ENCODE results near the gene ZEB1.
"Not testable (repeated sequence)": the region's sequence is repeated elsewhere in the genome, so short reads cannot be mapped to it uniquely, and the experiment has no call there.

Gene ZEB1

DNA sequence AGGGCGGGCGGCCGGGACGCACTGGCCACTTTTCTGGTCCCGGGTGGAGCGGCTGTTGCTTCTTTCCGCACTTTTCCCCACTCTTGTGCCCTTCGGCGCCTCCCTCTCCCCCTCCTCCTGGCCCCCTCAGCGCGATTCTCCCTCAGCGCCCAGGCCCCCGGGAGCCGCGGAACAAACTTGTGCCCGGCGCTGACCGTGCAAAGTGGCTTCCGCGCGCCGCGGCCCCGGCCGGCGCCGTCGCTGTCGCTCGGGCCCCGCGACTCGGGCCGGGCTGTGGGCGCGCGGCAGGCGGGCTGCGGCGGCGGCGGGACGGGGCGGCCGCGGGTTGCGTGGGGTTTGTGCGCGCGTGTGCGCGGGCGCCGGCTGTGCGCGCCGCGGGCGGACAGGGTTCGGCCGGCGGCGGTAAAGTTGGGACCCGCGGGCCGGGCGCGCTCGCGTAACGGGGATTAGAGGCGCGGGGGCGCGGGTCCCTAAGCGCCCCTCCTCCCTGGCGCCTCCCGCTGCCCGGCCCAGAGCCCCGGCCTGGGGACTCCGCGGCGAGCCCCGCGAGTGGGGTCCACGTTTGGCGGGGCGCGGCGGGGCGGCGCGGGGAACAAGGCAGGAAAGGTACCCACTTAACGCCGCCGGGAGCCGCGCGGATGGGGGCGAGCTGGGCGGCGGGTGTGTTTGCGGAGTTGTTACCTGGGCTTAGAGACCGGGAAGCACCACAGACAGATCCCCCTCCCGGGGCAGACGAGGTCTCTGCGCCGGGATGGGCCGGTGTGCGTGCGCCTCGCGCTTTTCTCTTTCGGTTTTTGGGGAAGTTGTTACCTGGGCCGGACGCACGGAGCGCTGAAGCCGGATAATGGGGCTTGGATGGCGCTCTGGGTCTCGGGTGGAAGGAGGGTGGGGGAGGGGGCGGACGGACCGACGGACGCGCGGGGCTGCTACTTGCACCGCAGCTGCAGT is 860 bp downstream of the ZEB1 start:
- DNase-seq = no peak

DNA sequence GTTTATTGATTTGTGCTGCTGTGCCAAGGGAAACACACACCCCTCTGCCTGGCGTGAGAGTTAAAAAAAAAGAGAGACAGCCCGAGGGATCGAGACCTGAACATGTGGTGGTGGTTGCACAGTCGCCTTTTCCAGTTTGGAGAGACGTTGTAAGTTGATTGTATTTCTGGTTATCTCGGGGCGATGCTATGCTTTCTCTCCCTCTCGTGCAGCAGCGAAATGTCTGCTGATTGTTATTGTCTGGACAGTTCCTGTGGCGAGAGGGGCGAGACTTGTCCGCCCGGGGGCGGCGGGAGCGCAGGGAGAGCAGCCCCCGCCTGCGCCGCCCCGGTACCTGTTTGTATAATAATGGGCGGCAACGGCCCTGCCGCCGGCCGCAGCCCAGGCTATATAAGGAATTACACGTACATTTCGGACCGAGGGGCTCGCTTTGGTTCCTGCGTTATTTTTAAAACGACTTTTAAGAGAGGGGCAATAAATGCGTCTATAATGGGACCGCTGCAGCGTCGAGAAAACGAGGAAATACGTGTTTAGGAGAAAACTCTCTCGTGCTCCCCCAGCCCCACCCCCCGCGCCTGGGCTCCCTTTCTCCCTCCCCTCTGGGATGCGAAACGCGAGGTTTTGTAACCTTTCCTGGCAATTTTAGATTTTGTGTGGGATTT is 1.7 kb downstream of the ZEB1 start:
- DNase-seq = peak; percentile 52

DNA sequence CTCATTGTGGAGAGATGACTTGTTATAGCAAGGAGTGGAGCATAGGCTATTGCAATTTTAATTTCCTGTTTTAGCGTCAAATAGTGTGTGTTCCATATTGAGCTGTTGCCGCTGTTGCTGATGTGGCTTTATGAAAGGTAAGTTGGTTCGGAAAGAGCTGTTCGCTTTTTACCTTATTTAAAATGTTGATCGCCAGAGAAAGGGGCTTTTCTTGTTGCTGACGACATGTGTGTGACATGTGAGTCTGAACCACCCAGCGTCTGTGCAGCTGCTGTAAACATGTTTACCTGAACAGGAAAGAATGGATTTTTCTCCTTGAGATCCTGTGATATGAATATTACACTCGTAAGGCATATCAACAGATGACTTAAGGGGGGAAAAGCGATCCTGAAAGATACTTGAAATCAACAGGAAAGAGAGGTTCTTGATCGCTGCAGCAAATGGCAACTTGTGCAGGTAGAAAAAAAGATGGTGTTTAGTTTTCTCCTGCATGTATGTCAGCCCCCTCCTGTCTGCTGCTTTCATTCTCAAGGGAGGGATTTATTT is 2.5 kb downstream of the ZEB1 start:
- DNase-seq = no peak

DNA sequence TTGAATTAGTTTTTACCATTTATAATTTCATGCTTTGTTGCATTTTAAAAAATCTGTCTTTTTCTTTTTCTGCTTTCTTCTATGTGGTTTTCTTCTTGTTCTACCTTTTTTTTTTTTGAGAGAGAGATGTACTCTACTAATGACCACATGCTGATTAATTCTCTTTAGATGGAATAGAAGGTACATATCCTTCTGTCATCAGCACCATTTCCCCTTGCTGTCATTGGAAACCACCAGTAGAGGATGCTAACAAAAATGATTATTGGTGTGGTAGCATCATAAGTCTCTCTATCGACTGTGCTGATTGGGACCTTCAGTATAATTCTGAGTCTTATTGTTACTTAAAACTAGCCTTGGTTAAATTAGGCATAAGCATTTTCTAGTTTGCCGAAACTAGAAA is 3.6 kb downstream of the ZEB1 start:
- DNase-seq = no peak

DNA sequence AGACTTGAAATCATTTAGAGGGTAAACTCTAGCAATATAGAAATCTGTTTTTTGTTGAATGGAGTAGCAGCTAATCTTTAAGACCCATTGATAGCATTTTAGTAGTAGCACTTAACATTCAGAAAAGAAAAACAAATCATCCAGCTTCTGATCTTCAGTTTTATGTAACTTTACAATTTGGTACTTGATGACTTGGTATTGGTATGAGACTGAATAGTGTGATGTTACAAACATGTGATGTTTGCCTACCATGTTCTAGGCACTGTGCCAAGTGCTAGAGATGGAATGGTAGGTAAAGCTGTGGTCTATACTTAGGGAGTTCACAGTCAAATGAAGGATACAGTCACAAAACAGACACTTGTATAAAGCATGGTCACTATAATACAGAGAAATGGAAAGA is 21.3 kb downstream of the ZEB1 start:
- peak; percentile 9 for DNase-seq

DNA sequence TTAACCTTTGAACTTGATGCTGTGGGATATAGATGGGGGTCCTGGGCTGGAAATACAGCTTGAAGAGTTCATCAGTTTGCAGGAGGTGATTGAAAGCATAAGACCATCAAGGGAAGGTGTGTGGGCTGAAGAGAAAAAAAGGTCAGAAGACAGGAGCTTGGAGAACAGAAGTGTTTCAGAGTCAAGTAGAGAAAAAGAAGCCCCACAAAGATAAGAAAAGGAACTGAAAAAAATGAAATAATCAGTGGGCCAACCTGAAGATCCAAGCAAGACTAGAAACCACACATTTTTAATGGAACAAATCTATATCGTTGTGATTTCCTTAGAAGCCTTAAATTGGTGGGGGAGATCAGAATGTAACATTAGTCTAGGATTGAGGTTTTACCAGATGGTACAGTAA is 22.5 kb downstream of the ZEB1 start:
- DNase-seq = no peak

DNA sequence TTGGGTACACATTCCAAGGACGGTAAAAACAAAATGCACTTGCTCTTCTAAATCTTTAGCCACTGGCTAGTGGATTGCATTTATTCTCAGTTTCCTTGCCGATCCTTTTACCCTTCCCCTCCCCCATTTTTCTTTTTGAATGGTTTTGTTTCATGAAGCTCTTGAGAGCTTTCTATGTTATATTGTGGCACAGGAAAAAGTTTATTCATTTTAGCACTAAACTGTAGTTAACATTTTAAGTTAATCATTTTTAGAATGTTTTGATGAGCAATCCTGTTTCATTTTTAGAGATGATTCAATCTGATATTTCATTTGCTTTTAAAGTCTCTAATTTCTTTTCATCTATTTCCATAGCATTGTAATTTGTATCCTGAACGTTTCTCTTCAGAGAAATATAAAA is 24.0 kb downstream of the ZEB1 start:
- no peak for DNase-seq

DNA sequence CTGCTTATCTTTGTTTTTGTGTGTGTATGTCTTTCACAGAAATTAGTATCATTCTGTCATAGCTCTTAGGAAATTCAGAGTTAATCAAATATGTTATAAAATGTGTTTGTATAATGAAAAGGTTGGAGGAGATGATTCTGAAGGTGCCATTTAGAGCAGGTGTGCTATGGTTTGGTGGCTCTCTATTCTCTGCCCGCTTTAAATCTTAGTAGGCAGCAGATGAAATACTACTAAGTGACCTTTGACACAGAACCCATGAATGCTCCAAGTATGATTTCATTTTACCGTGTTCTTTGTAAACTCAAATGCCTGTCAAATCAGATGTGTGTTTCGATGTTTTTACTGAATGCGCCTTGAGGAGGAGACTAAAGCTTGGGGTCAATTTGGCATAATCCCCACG is 24.5 kb downstream of the ZEB1 start:
- DNase-seq = no peak

DNA sequence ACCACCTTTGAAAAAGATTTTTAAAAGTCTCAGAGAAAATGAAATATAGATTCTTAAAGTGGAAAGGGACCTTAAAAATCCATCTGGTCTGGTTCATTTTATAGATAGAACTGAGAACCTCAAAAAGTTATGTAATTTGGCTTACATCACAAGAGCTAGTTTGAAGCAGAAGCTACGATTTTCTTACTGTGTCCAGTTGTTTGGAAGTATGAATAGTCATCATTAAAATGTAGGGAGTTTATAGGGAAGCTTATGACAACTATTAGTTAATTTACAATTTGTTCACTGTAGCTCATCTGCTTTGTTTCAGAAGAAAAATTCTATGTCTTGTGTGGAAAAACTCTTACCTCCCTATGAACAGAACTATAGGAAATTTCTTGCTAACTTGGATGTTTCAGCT is 26.9 kb downstream of the ZEB1 start:
- no peak for DNase-seq

DNA sequence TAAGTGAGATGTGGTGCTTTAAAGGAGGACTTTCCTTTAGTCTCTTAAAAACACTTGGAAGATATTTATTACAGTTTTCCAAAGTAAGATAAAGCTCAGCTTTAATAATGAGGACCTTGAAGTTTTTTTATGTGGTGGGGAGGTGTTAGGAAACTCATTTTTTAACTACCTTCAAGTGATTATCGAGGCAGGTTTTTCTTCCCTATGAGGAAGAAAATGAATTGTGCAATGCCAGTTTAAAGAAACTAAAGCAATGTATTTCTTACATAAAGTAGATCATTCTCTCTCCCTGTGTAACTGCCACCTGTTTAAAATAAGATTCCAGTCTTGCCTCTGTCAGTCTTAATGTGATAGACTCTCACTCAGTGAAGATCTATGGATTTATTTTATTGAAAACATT is 27.9 kb downstream of the ZEB1 start:
- no peak for DNase-seq

DNA sequence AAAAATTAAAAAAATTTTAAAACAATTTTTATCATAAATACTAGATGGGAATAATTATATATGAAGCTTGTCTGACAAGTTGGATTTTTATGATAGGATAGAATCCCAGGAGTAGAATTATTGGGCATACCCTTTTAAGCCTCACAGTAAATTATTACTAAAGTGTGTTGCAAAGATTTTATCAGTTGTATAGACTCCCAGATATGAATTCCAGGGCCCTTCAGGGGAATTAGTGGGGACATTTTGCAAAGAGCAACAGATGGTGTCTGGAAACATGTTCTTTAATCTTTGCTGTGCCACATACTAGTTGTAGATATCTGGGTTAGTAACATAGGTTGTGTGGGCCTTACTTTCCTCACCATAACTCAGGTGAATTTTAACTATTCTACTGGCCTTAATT is 28.7 kb downstream of the ZEB1 start:
- no peak for DNase-seq

DNA sequence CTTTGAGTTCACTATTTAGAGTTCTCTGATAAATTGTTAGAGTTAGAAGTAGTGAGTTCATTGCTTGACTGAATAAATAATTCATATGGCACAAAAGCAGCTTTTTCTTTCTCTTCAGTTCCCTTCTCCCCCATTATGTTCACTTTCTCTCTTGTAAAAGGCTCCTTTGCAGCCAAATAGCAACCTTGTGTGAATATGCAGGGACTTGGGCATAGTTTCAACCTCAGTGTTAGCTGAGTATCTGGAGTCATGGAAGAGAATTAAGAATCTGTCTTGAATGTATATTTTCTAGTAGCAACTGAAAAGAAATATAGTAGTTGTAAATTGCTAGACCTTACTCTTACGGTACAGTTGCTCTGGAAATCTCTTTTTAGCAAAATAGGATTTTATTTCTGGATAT is 31.9 kb downstream of the ZEB1 start:
- DNase-seq = no peak

DNA sequence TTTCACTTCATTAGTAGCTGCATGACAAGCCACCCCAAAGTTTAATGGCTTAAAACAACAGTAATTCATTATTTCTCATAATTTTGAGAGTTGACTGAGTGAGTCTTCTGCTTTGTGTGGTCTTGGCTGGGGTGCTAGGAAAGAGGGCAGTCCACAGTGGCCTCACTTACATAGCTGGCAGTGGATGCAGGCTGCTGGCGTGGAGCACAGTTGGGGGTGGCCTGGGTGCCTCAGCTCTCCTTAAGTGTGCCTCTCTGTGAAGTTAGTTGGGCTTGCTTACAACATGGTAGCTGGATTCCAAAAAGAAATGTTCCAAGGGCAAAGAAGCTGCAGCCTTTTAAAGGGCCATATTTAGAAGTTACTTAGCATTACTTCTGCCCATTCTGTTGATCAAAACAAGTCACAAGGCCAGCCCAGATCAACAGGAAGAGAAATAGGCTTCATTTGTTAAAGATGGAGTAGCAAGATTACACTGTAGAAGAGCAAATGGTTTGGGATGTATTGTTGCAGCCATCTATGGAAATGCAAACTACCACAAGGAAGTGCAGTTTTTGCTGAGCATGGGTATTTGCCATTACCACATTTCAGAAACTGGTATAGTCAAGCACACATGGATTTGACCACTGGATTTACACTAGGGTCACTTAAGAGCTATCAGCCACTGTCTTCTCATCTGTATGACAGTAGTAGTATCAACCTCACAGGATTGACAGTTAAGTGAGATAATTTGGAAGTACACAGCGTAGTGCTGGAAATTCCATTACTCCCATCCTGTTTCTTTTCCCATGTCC is 33.6 kb downstream of the ZEB1 start:
- DNase-seq = no peak

DNA sequence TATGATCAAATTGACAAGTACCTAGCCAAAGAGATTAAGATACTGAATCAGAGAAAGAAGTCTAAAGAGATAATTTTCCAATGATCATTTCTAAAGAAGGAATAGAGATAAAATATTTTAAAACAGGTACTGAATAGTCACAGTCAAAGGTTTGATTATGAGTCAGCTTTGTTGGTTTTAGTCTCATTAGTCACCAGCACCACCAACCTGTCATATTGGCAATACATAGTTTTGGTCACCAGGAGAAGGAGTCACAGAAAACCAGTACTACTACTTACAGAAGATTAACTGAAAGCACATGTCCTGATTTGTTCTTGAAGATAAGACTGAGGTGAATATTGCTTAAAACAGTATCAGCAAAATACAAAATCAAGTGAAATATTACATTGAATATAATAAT is 34.6 kb downstream of the ZEB1 start:
- DNase-seq = no peak

DNA sequence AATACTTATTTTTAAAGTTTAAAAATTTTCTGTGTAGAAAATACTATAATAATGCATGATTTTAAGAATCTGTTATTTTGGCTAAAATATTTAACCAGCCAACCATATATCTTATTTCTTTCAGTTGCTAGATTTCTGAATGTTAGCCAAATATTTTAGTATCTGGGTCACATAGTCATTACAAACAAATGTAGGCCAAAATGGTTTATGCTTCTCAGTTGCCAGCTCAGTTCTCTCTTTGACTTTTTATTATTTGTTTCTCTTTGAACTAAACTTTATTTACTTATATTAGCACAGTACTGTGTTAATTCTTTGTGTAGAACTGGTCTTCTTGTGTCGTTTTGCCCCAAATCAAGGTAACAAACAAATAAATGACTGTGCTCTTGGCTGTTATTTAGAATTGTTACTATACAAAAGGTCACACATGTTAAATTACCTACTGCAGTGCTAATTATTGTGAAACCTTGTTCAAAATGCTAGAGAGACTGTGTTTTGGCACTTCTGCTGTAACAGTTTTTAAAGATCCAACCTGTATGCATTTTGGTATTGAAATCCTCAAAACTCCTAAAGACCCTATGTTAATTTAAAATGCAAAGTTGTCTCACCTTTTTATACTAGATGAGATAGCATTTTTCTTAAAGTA is 39.8 kb downstream of the ZEB1 start:
- no peak for DNase-seq

DNA sequence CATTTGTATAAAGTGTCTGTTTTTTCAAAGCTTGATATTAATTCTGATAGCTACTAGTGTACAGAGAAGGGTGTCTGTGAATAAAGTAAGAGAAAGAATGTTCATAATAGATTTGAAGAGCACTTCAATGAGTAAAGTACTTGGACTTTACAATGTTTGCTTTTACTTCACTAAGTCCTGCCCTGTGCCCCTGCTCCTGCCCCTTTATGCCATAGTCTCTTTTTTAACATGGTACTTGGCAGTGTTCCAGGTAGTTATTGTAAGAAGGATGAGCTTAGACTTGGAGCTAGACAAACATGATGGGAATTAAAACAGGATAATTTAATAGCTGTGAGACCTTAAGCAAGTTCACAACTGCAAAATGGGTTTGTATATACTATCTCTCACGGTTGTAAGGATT is 41.0 kb downstream of the ZEB1 start:
- DNase-seq = peak; percentile 50

DNA sequence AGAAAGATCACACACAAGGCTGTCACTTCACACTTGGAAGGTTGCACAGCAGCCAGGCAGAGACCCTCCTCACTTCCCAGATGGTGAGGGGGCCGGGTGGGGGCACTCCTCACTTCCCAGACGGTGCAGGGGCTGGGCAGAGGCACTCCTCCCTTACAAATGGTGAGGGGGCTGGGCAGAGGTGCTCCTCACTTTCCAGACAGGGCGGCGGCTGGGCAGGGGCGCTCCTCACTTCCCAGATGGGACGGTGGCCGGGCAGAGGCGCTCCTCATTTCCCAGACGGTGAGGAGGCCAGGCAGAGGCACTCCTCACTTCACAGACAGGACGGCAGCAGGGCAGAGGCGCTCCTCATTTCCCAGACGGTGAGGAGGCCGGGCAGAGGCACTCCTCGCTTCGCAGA is 42.5 kb downstream of the ZEB1 start:
- not testable (repeated sequence) for DNase-seq

DNA sequence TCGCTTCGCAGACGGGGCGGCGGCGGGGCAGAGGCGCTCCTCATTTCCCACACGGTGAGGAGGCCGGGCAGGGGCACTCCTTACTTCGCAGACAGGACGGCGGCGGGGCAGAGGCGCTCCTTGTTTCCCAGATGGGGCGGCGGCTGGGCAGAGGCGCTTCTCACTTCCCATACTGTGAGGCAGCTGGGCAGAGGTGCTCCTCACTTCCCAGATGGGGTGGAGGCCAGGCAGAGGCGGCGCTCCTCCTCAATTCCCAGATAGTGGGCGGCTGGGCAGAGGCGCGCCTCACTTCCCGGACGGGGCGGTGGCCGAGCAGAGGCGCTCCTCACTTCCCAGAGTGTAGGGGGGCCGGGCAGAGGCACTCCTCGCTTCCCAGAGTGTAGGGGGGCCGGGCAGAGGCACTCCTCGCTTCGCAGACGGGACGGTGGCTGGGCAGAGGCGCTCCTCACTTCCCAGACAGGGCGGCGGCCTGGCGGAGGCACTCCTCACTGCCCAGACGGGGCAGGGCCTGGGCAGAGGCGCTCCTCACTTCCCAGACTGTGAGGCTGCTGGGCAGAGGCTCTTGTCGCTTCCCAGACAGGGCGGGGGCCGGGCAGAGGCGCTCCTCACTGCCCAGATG is 43.1 kb downstream of the ZEB1 start:
- no peak for DNase-seq

DNA sequence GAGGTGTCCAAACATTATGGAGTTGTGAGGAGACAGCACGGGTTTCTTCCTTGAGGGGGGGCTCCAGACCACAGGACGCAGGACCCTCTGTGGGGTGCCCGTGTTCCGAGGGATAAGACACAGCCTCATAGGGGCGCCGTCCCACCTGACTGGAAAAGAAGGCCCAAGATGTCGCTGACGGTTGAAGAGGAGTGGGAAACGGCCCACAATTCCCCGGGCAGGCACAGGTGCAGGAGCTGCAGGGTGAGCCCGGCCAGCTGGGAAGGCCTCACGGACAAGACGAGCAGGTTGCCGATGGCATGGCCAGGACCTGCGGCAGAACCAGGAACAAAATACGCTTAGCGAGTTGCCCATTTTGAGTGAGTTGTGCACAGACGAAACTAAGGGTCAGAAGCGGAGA is 44.7 kb downstream of the ZEB1 start:
- not testable (repeated sequence) for DNase-seq

DNA sequence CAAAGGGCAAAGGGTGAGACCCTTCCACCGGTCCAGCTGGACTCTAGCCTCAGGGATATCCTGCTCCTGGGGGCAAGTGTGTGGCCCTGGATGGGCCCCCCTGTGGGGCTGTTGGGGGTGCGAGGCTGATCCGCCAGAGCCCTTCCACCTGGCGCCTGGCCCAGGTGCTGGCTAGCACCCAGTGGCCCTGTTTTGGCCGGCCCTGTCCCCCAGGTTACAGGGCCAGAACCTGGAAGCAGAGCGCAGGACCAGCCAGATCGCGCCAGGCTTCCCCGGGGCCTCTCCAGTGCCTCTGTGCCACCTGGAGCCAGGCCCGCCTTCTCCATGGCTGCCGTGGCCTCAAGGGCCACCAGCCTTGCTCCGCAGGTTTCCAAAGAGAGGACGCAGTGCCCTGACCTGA is 45.2 kb downstream of the ZEB1 start:
- not testable (repeated sequence) for DNase-seq

DNA sequence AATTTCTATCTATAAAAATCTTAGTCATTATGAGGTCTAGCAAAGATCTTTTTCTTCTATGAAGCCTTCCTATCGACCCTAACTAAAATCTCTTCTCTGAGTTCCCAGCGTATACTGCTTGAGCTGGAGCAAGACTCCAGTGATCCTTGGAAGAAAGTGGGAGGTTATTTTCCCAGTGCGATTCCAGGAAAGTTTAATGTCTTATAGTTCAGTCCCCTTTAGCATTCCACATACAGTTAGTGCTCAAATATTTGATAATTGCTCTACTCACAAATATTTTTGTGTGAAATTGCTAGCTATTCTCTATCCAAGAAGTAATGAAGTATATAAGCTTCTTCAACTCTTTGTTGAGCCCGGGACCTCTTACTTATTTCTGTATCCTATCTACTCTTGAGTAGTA is 47.7 kb downstream of the ZEB1 start:
- no peak for DNase-seq

DNA sequence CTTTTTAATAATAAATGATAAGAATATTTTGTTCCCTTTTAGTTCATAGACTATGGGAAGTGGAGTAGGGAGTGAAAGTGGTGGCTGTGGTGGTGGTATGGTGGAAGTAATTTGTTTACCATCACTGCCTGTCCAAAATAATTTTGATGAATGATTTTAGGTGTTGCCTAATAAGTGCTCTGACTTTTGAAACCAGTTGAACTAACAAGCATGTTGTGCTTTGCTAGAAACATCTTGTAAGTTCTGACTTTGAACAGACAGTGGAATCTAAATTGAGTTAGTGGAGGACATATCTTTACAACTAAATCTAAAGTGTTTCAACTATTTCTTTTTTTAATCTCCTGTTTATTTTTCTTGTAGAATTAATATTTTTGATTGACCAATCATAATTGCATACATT is 49.7 kb downstream of the ZEB1 start:
- DNase-seq = no peak

Data from NCI-H774 (cell line).